GM23338 (cell line): ENCODE results near the gene WDR53.

Experiments used
- CREB1 ChIP-seq: fragments of 250-450 bp; sonication (Bioruptor Pico); IDR thresholded peaks from 2 replicates; pipeline ENCODE4 v1.5.0; 2020; ENCODE audit warnings: low read depth, mild to moderate bottlenecking, moderate library complexity
- EZH2 ChIP-seq: fragments of 200-600 bp; sonication (generic); IDR thresholded peaks from one replicate; pipeline ENCODE4 v1.8.0; 2017; ENCODE audit warnings: antibody characterized with exemption, mild to moderate bottlenecking, low read depth; ENCODE audit not compliant: unreplicated experiment
- EZH2phosphoT487 ChIP-seq: fragments of 200-600 bp; sonication (generic); IDR thresholded peaks from one replicate; pipeline ENCODE4 v1.8.1; 2018; ENCODE audit warnings: antibody characterized with exemption; ENCODE audit not compliant: unreplicated experiment
- POLR2AphosphoS5 ChIP-seq: IDR thresholded peaks from 2 replicates; pipeline ENCODE4 v1.6.1; 2016; ENCODE audit warnings: antibody characterized with exemption, low read depth
- TF ChIP-seq, protein P1 (sequence below), 2 experiments: fragments of 200-600 bp in 1 of 2; sonication (generic) in 1 of 2; conservative IDR thresholded peaks; 2 replicates each; pipeline versions ENCODE4 v1.5.1 to v1.6.1; 2016 to 2017; ENCODE audit warnings: antibody characterized with exemption in 2 of 2, low read depth in 2 of 2, mild to moderate bottlenecking in 2 of 2, moderate library complexity in 1 of 2
- TF ChIP-seq, protein P2 (sequence below): IDR thresholded peaks from 2 replicates; pipeline ENCODE4 v1.6.1; 2016; ENCODE audit warnings: antibody characterized with exemption

DNA sequence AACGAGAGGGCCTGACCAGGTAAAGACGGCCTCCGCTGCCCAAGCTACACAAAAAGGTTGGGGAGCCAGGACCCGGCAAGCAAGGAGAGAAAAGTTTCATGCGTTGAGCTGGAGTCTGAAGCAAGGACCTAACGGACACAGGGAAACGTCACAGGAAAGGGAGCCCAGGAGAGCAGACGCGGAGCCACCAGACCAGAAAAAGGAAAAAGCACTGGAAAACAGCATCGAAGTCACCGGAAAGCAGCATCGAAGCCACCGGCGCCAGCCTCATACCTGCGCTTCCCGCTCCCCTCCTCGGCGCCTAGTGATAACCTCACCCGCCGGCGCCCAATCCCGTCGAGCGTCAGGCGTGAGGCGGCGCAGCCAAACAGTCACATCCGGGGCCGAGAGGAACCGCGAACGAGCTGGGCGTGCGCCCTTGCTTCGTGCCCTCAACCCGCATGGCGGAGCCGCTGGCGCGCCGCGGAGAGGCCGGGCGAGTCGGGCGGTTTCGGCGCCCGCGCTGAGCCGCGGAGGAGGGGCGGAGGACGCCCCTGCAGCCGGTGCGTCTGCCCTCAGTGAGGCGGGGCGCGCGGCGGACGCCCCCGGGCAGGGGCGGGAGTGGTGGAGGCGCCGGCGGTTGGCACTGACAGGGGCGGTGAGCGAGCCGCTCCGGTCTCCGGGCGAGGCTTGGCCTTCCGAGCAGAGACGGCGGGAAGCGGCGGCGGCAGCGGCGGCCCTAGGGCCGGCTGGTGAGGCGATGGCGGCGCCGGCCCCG is at the start of gene WDR53, which contains the start of gene FBXO45:
- TF ChIP-seq, protein P1, sequence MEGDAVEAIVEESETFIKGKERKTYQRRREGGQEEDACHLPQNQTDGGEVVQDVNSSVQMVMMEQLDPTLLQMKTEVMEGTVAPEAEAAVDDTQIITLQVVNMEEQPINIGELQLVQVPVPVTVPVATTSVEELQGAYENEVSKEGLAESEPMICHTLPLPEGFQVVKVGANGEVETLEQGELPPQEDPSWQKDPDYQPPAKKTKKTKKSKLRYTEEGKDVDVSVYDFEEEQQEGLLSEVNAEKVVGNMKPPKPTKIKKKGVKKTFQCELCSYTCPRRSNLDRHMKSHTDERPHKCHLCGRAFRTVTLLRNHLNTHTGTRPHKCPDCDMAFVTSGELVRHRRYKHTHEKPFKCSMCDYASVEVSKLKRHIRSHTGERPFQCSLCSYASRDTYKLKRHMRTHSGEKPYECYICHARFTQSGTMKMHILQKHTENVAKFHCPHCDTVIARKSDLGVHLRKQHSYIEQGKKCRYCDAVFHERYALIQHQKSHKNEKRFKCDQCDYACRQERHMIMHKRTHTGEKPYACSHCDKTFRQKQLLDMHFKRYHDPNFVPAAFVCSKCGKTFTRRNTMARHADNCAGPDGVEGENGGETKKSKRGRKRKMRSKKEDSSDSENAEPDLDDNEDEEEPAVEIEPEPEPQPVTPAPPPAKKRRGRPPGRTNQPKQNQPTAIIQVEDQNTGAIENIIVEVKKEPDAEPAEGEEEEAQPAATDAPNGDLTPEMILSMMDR (conservative IDR thresholded peaks at IDR 0.05; ENCODE audit: low read depth in 2 of 2) = no peak
- peak; percentile 95 for TF ChIP-seq POLR2AphosphoS5
- no peak for TF ChIP-seq EZH2phosphoT487
- no peak for TF ChIP-seq EZH2
- TF ChIP-seq CREB1 (CRISPR knock-in tag) = peak; percentile 99
- TF ChIP-seq, protein P2, sequence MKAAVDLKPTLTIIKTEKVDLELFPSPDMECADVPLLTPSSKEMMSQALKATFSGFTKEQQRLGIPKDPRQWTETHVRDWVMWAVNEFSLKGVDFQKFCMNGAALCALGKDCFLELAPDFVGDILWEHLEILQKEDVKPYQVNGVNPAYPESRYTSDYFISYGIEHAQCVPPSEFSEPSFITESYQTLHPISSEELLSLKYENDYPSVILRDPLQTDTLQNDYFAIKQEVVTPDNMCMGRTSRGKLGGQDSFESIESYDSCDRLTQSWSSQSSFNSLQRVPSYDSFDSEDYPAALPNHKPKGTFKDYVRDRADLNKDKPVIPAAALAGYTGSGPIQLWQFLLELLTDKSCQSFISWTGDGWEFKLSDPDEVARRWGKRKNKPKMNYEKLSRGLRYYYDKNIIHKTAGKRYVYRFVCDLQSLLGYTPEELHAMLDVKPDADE = peak; percentile 95
